NCI-H2107 treated with DMSO at 0.1 percent for 48 hours (cell line): ENCODE measurements around the gene VPS35L.

Source experiments
- DNase-seq: peaks from one replicate; lab custom pipeline; 2025; ENCODE audit not compliant: unreplicated experiment; lab: John Stamatoyannopoulos, UW

Gene VPS35L

GRCh38 chr16:19691161-19691711 lies 135.7 kb downstream of the VPS35L start:
- no peak for DNase-seq

GRCh38 chr16:19694989-19695388 lies 139.5 kb downstream of the VPS35L start:
- no peak for DNase-seq

GRCh38 chr16:19696328-19696727 lies 140.8 kb downstream of the VPS35L start:
- DNase-seq: peak; percentile 78

GRCh38 chr16:19696961-19697360 lies 141.5 kb downstream of the VPS35L start:
- peak; percentile 81 for DNase-seq

- DNase-seq: no peak
Observed at GRCh38 chr16:19697756-19698318, 142.3 kb downstream of the VPS35L start.

GRCh38 chr16:19698480-19699465 lies 143.3 kb downstream of the VPS35L start:
- peak; percentile 78 for DNase-seq

GRCh38 chr16:19699472-19699871 lies 144.0 kb downstream of the VPS35L start:
- no peak for DNase-seq

GRCh38 chr16:19700319-19700781 lies 144.8 kb downstream of the VPS35L start:
- no peak for DNase-seq

GRCh38 chr16:19701091-19701490 lies 145.6 kb downstream of the VPS35L start:
- no peak for DNase-seq

GRCh38 chr16:19703172-19703889 lies 147.8 kb downstream of the VPS35L start:
- no peak for DNase-seq

- no peak for DNase-seq
Observed at GRCh38 chr16:19704321-19705145, 149.0 kb downstream of the VPS35L start.

- DNase-seq: no peak
Observed at GRCh38 chr16:19705146-19705501, 149.6 kb downstream of the VPS35L start.

GRCh38 chr16:19705843-19706242 lies 150.3 kb downstream of the VPS35L start:
- DNase-seq: no peak

GRCh38 chr16:19706846-19707245 lies 151.3 kb downstream of the VPS35L start:
- DNase-seq: no peak

- DNase-seq: no peak
Observed at GRCh38 chr16:19707569-19708295, 152.2 kb downstream of the VPS35L start.

GRCh38 chr16:19708296-19709205 lies 153.0 kb downstream of the VPS35L start:
- no peak for DNase-seq

- no peak for DNase-seq
Observed at GRCh38 chr16:19709381-19710136, 154.1 kb downstream of the VPS35L start.
